Measurements from ENCODE around the gene EYA2. TPM values are rescaled to one million over a fixed set of nuclear protein-coding genes. Genes with fewer than 3 reads are reported as not detected.
A peak's percentile ranks its signal among the peaks of the same experiment; 100 is the strongest.
"Not testable (repeated sequence)": the region's sequence is repeated elsewhere in the genome, so short reads cannot be mapped to it uniquely, and the experiment has no call there.

EYA2 gene
- total RNA-seq, 1 donor: 17.7 TPM

GRCh38 chr20:47204008-47204849 is 309.6 kb downstream of the EYA2 start:
- H3K36me3 ChIP-seq (ENCODE audit: insufficient read depth, low read length): peaks cover 2% of the 10 kb centered on the region
- H3K4me3 ChIP-seq (ENCODE audit: insufficient read depth, low read length): no peak overlapping the region
- DNase-seq (ENCODE audit: insufficient read length, low spot score, missing footprints): peak; percentile 91
- H3K4me1 ChIP-seq (ENCODE audit: insufficient read depth, low read length): peaks cover 14% of the 10 kb centered on the region
- no peaks in the 10 kb centered on the region for H4K20me1 ChIP-seq (ENCODE audit: insufficient read depth, low read length)
- no peak overlapping the region for H2AFZ ChIP-seq (ENCODE audit: low read length)
- H3K4me2 ChIP-seq (ENCODE audit: insufficient read depth, low read length): no peak overlapping the region
- no peak overlapping the region for H3K27ac ChIP-seq (ENCODE audit: low read depth, low read length)
- no peak for TF ChIP-seq CTCF (IDR thresholded peaks at IDR 0.05; ENCODE audit: extremely low read depth, low read depth, low read length)
- H3K9me3 ChIP-seq (ENCODE audit: low read depth, low read length): no peaks in the 10 kb centered on the region
- H3K79me2 ChIP-seq (ENCODE audit: insufficient read depth, low read length): no peaks in the 10 kb centered on the region
- H3K27me3 ChIP-seq (ENCODE audit: insufficient read depth, low read length): no peaks in the 10 kb centered on the region

GRCh38 chr20:47204850-47205122 is 310.1 kb downstream of the EYA2 start:
- not testable (repeated sequence) for H3K4me2 ChIP-seq (ENCODE audit: insufficient read depth, low read length); H3K27ac ChIP-seq (ENCODE audit: low read depth, low read length); H4K20me1 ChIP-seq (ENCODE audit: insufficient read depth, low read length); H2AFZ ChIP-seq (ENCODE audit: low read length); DNase-seq (ENCODE audit: insufficient read length, low spot score, missing footprints); H3K79me2 ChIP-seq (ENCODE audit: insufficient read depth, low read length); H3K4me3 ChIP-seq (ENCODE audit: insufficient read depth, low read length); H3K9me3 ChIP-seq (ENCODE audit: low read depth, low read length); H3K27me3 ChIP-seq (ENCODE audit: insufficient read depth, low read length); H3K36me3 ChIP-seq (ENCODE audit: insufficient read depth, low read length)
- peaks cover 14% of the 10 kb centered on the region for H3K4me1 ChIP-seq (ENCODE audit: insufficient read depth, low read length)

GRCh38 chr20:47205577-47206123 is 311.0 kb downstream of the EYA2 start:
- TF ChIP-seq CTCF (IDR thresholded peaks at IDR 0.05; ENCODE audit: extremely low read depth, low read depth, low read length): peak; percentile 91

GRCh38 chr20:47206552-47206951 is 311.9 kb downstream of the EYA2 start:
- not testable (repeated sequence) for DNase-seq (ENCODE audit: insufficient read length, low spot score, missing footprints); H3K4me3 ChIP-seq (ENCODE audit: insufficient read depth, low read length); H3K9me3 ChIP-seq (ENCODE audit: low read depth, low read length); H2AFZ ChIP-seq (ENCODE audit: low read length); H3K4me2 ChIP-seq (ENCODE audit: insufficient read depth, low read length); H3K27ac ChIP-seq (ENCODE audit: low read depth, low read length); H4K20me1 ChIP-seq (ENCODE audit: insufficient read depth, low read length); H3K27me3 ChIP-seq (ENCODE audit: insufficient read depth, low read length); H3K79me2 ChIP-seq (ENCODE audit: insufficient read depth, low read length)
- Histone ChIP-seq H3K36me3 (ENCODE audit: insufficient read depth, low read length) (peaks cover 22% of the 10 kb centered on the region), H3K4me1 (ENCODE audit: insufficient read depth, low read length) (peaks cover 14% of the 10 kb centered on the region)

More at GRCh38 chr20:47205577-47206123, 311.0 kb downstream of the EYA2 start:
- Histone ChIP-seq H3K79me2 (ENCODE audit: insufficient read depth, low read length) (no peaks in the 10 kb centered on the region), H3K4me3 (ENCODE audit: insufficient read depth, low read length) (no peak overlapping the region), H4K20me1 (ENCODE audit: insufficient read depth, low read length) (no peaks in the 10 kb centered on the region), H3K4me2 (ENCODE audit: insufficient read depth, low read length) (no peak overlapping the region), H2AFZ (ENCODE audit: low read length) (peak overlapping the region; percentile 53), H3K4me1 (ENCODE audit: insufficient read depth, low read length) (peaks cover 14% of the 10 kb centered on the region), H3K36me3 (ENCODE audit: insufficient read depth, low read length) (peaks cover 14% of the 10 kb centered on the region), H3K27ac (ENCODE audit: low read depth, low read length) (peak overlapping the region; percentile 55), H3K9me3 (ENCODE audit: low read depth, low read length) (no peaks in the 10 kb centered on the region), H3K27me3 (ENCODE audit: insufficient read depth, low read length) (no peaks in the 10 kb centered on the region)
- DNase-seq (ENCODE audit: insufficient read length, low spot score, missing footprints): peak; percentile 98
